H1 (cell line): Measurements from ENCODE around the gene PIMREG. TPM values are rescaled to one million over a fixed set of nuclear protein-coding genes. Genes with fewer than 3 reads are reported as not detected.

Experiments used
- polyA plus RNA-seq, 7 experiments: library from polyadenylated mRNA; depleted of rRNA in 3 of 7; stranded (reverse) in 5 of 7; unstranded in 2 of 7; fragments of >200 nt in 5 of 7; fragments of 200-250 nt in 2 of 7; gene quantifications; 1 replicate in 5 of 7; 2 replicates in 1 of 7; 4 replicates in 1 of 7; pipeline versions ENCODE4 v1.2.1 to v1.2.3, GENCODE V29; 2011 to 2013; ENCODE audit warnings: missing spikeins in 2 of 7, mixed read lengths in 2 of 7
- total RNA-seq: library from RNA; stranded (reverse); fragmentation: NEBNext Ultra II Directional; extraction: Animal tissue kit (Norgen Biotek cat#: 25700); gene quantifications from 2 replicates; pipeline ENCODE4 v1.2.1, GENCODE V29; 2021
- TF ChIP-seq, protein P1 (sequence below), 3 experiments: IDR thresholded peaks; 1 replicate in 2 of 3; 2 replicates in 1 of 3; pipeline versions ENCODE4 v1.5.1 to v1.6.1; 2011; ENCODE audit warnings: low read length in 3 of 3, mild to moderate bottlenecking in 3 of 3, inconsistent platforms in 2 of 3, low read depth in 1 of 3, moderate library complexity in 1 of 3; ENCODE audit not compliant: insufficient read depth in 1 of 3; ENCODE audit errors: control extremely low read depth in 1 of 3

PIMREG gene
- total and polyA plus RNA-seq, 2 of the 8 experiments (the other 6 are each of a cell fraction or from before 2014, with no cell fraction given): 133 to 148 TPM

DNA sequence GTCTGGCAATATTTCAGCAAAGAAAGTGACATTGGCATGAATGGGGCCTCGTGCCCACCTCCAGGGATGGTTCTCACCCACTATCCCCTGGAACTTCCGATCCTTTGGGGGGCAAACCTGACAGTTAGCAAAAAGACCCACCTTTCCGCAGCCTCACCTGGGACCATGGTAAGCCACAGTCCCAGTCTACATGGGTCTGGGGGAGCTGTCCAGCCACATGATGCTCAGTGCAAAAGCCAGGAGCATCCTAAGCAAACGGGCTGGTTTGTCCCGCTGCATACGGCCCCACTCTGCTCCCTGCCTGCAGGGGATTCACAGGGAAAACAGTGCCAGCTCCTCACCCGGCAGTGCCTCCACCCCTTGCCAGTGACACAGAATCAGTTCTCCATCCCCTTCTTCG is 28.6 kb upstream of the PIMREG start (continued):
- TF ChIP-seq, protein P1, sequence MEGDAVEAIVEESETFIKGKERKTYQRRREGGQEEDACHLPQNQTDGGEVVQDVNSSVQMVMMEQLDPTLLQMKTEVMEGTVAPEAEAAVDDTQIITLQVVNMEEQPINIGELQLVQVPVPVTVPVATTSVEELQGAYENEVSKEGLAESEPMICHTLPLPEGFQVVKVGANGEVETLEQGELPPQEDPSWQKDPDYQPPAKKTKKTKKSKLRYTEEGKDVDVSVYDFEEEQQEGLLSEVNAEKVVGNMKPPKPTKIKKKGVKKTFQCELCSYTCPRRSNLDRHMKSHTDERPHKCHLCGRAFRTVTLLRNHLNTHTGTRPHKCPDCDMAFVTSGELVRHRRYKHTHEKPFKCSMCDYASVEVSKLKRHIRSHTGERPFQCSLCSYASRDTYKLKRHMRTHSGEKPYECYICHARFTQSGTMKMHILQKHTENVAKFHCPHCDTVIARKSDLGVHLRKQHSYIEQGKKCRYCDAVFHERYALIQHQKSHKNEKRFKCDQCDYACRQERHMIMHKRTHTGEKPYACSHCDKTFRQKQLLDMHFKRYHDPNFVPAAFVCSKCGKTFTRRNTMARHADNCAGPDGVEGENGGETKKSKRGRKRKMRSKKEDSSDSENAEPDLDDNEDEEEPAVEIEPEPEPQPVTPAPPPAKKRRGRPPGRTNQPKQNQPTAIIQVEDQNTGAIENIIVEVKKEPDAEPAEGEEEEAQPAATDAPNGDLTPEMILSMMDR (IDR thresholded peaks at IDR 0.05; ENCODE audit: control extremely low read depth in 1 of 3, insufficient read depth in 1 of 3, low read depth in 1 of 3, low read length in 3 of 3): no peak
- TF ChIP-seq, all 59 proteins: peak for 0
